Measurements from ENCODE around the gene MBLAC1.

The MBLAC1 gene

DNA sequence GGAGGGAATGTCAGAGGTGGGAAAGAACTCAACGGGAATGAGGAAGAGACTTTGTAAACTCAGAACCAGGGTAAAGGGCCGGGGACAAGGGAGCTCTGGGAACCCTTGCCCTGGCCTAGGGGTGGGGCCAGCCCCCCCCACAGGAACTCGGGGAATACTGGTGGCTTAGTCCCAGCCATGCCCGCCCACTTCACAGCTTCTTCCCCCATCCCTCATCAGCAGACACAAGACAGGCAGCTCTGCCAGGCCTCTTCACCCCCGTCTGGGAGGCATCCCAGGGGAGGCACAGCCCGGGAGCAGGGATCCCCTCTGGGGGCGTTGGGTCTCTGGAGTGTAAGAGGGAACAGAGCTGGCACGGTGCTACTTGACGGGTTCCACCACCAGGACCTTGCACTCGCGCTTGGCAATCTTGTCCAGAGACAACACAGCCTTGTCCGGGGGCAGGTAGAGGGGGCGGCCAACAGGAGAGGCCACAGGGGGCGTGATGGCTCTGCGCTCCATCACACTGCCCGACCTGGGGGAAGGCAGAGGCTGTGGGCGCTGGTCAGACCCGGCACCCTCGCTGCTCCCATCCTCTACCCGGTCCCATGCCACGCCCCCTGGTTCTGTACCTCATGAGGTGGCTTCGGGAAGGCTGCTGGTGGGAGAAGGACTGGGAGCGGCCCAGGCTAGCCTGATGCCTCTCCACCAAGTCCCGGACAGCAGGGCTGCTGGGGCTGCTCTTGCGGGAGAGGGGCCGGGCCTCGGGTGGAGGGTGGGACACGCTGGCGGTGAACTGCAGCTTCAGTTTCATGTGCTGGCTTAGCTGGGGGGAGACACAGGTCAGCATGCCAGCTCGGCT lies 28.1 kb downstream of the MBLAC1 start:
- DNase-seq = no peak

DNA sequence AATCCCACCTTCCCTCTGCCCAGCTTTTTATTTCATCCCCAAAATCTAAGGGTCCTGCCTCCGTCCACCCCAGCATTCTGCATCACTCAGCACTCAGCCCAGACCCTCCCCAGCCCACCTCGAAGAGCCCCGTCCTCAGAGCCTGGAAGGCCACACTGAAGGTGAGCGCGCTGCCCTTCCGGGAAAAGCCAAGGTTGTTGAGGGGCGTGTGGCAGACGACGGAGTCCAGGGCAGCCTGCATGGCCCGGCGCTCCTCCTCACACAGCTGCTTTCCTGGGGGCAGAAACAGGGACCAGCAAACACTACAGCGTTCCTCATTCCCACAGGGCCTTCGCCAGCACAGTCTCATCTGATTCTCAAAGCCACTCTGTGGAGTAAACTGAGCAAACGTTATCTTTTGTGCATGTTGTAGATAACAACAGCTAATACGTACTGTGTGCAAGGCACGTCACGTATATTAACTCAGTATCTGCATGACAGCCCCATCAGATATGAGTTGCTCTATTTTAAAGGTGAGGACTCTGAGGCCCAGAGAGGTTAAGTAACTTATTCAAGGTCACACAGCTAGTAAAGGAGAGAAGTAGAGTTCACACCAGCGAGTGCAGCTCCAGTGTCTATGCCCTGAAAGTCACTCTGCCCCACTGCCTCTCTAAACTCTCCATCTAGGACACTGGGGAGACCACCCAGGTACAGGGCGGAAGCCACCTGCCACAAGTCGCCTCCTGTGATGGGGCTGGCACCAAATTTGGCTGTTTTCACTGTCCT lies 29.0 kb downstream of the MBLAC1 start:
- DNase-seq = no peak

DNA sequence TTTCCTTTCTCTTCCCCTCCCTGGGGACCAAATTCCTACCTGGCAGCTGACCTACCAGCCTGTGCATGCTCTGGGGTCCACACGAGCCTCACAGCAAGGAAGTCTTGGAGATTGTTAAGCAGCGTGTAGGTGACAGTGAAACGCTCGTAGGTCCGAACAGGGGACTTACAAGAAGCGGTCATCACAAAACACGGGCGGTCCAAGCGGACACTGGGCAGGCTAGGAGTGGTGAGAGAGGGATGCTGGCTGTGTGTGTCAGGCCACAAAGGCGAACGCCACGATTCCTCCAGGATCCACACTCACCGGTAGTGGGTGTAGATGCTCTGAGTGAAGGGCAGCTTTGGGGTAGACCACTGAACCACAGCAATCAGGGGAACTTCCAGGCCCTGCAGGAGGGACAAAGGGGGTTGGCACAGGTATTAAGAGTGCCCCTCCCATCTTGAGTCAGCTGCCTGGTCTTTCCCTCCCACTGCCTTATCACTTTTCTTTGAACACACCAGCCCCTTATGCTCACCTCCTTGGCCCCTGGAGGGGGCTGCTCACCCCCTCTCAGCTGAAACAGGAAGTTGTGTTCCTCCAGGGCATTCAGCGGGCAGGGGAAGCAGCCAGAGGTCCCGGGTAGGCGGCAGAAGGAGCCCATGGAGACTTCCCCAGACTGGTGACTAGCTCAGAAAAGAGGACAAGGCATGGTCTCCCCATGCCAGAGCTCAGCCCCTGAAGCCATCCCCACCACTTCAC lies 29.7 kb downstream of the MBLAC1 start:
- no peak for DNase-seq

GRCh38 chr7:100157069-100157333 lies 30.2 kb downstream of the MBLAC1 start:
- DNase-seq = no peak

GRCh38 chr7:100157334-100158228 lies 30.8 kb downstream of the MBLAC1 start:
- no peak for DNase-seq

DNA sequence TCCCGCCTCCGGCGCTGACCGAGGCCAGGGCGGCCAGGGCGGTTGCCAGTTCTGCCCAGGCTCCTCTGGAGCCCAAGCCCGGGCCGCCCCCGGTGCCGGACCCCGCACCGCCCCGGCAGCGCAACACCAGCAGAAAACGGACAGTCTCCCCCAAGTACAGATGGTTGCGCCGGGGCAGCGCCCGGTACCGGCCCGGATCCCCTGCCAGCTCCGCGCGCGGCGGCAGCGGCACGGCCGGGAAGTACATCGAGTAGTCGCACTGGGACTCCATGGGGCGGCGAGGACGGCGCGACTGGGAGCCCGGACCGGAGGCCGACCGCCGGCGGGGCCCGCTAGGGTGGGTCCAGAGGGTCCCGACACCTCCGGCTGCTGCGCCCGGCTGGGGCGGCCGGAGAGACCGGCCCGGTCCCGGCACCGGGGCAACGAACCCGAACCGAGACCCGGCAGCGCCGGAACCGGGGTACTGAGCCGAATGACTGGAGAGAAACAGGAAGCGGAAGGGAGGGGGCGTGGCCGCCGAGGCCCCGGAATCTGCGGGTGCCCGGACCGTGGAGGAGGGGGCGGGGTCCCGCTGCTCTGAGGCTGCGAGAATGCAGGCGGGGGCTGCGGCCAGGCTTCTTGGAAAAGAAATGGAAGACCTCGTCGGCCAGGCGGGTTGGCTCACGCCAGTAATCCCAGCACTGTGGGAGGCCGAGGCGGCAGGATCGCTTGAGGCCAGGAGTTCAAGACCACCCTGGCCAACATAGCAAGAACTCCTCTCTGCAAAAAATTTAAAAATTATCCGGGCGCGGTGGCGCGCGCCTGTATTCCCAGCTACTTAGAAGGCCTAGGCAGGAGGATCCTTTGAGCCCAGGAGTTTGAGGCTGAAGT lies 31.7 kb downstream of the MBLAC1 start, which contains the start of gene TRAPPC14:
Gene TRAPPC14, minus strand, starts transcription at position 495 of the 870 bp plus-strand sequence. Its CDS starts 224 bp downstream, at position 271.
- peak; percentile 92 for DNase-seq

DNA sequence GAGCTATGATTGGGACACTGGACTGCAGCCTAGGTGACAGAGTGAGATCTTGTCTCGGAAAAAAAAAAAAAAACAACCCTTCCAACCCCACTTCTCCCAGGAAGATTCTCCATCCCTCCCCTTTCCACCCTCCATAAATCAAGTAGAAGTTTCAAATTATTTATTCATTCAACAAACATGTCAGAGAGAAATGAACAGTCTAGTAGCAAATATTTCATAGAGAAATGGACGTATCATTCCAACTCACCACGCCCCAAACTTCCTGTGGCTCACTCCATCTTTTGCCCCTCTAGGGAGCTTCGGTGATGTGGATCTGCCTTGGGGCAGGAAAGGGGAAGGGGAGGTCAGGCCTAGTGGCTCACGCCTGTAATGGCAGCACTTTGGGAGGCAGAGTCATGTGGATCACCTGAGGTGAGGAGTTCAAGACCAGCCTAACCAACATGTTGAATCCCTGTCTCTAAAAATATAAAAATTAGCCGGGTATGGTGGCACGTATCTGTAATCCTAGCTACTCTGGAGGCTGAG lies 32.4 kb downstream of the MBLAC1 start:
- DNase-seq = no peak

- DNase-seq = no peak
Observed at GRCh38 chr7:100160067-100160466, 33.3 kb downstream of the MBLAC1 start.

- DNase-seq = no peak
Observed at GRCh38 chr7:100163006-100163531, 36.3 kb downstream of the MBLAC1 start.

- no peak for DNase-seq
Observed at GRCh38 chr7:100163871-100164270, 37.1 kb downstream of the MBLAC1 start.

DNA sequence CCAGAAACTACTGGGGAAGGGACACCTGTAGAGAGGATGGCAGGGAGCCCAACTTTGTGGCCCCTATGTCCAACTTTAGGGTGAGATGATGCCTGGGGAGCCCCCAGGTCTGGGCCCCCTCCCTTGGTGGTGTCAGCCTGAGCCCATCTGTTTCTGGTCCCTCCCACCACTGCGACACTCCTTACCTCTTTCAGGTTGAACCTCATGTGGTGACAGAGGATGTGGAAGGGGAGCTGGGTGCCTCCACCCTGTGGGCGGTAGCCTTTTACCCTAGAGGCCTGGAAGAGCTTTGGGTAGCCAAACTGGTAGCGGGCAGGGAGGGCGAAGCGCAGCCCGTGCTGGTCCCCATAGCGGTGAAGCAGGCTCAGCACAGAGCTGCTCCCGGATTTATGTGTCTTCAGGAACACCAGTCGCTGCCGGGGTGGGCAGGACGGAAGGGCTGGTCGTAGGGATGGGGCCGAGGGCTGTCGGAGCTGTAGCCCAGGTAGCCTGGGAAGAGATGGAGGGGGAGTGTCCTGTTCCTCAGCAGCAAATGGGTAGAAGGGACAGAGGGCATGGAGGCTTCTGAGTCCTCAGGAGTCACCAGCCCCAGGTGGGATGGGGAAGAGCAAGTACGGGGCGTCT lies 39.7 kb downstream of the MBLAC1 start:
- DNase-seq = no peak

- no peak for DNase-seq
Observed at GRCh38 chr7:100166970-100167911, 40.5 kb downstream of the MBLAC1 start.

DNA sequence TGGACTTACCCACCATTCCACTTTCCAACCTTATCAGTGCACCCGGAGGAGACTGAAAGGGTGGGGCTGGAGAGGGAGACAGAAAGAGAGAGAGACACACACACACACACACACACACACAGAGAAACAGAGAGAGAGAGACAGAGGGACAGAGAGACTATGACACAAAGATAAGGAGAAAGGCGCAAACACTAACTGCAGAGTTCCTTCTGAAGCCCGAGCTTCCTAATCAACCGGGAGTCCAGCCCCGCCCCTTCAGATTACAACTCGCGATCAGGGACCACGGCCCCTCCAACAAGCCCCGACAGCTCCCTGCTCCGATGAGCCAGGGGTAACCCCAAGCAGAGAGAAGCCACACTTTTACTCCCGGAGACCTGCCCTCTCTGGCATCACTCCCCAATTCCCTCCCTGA lies 41.2 kb downstream of the MBLAC1 start:
- DNase-seq = no peak

DNA sequence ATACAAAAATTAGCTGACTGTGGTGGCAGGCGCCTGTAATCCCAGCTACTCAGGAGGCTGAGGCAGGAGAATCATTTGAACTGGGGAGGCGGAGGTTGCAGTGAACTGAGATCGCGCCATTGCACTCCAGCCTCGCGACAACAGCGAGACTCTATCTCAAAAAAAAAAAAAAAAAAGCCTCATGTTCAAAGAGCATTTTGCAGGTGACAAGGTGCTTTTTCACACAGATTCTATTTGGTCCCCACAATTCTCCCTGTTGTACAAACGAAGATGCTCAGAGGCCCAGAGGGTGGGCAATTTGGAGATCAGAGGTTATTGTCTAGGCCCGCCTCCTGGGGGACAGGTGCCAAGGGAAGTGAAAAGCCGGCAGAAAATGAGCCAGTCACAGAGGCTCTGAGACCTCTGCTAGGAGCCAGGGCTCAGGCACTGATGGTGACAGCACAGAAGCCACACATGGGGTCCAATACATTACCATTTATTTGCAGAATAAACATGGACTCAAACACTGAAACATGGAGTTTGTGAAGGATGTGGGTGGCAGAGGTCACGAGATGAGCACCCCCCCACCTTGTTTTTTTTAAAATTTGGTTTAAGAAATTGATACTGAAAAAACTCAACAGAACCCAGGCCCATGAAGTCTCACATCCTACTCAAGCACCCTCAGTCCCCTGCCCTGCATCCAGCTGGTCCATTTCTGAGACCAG lies 42.5 kb downstream of the MBLAC1 start:
- DNase-seq = no peak

GRCh38 chr7:100170101-100170897 lies 43.5 kb downstream of the MBLAC1 start:
- no peak for DNase-seq

- DNase-seq = no peak
Observed at GRCh38 chr7:100171087-100171681, 44.4 kb downstream of the MBLAC1 start.

DNA sequence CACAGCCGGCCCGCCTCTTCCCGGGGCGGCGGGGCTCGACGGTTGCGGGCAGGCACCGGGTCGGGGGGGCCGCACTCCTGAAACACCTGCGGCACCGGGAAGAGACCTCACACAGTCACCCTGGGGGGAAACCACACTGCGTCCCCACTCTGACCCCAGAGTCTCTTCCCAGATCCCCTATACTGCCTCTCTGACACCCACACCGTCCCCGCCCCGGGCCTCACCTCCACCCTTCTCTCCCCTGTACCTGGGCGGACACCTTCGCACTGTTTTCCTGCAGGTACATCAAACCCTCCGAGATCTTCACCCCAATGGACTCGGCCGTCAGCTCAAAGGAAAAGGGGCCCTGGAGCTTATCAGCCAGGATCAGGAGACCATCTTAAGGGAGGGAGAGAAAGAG lies 45.1 kb downstream of the MBLAC1 start:
- DNase-seq = no peak
